ENCODE measurements around the gene CHPF2.

Gene CHPF2

GRCh38 chr7:151256410-151257045 is 24.2 kb downstream of the CHPF2 start:
- no peak overlapping the region for H3K4me3 ChIP-seq (ENCODE audit: low read depth, low read length)
- no peak for TF ChIP-seq CTCF (conservative IDR thresholded peaks at IDR 0.05; ENCODE audit: low read depth, low read length)
- no peak for DNase-seq (ENCODE audit: low read depth)

DNA sequence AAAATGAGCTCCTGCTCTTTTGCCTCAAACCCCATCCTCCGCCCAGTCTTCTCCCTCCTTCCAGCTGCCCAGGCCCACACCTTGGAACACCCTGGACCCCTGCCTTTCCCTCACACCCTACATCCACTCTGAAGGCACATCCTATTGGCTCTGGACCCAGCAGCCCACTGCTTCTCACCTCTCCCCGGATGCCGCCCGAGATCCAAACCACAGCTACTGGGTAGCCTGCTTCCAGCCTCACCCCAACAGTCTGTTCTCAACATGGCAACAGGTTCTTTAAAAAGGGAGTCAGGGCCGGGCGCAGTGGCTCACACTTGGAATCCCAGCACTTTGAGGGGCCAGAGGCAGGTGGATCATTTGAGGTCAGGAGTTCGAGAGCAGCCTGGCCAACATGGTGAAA is 25.7 kb downstream of the CHPF2 start:
- H3K4me3 ChIP-seq (ENCODE audit: low read depth, low read length): no peak overlapping the region
- TF ChIP-seq CTCF (conservative IDR thresholded peaks at IDR 0.05; ENCODE audit: low read depth, low read length): no peak
- DNase-seq (ENCODE audit: low read depth): no peak

DNA sequence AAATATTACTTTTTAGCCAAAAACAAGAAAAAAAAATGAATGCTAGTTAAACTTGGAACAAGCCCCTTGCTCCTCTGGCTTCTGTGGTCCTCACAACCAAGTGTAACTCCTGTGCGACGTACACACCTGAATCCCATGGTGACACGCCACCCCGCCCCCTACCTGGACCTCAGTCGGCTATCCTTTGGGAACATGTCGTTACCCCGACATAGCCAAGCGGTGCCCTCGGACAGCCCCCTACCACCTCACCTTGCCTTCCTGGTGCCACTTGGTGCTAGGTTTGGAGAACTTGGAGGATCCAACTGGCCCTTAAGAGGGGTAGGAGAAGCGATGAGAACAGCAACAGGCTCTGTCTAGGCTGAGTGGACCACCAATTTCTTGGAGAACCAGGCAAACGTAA is 28.2 kb downstream of the CHPF2 start:
- no peak for TF ChIP-seq CTCF (conservative IDR thresholded peaks at IDR 0.05; ENCODE audit: low read depth, low read length)
- no peak for DNase-seq (ENCODE audit: low read depth)

GRCh38 chr7:151260883-151261282 is 28.6 kb downstream of the CHPF2 start:
- no peak for TF ChIP-seq CTCF (conservative IDR thresholded peaks at IDR 0.05; ENCODE audit: low read depth, low read length)
- no peak for DNase-seq (ENCODE audit: low read depth)
- no peak overlapping the region for H3K4me3 ChIP-seq (ENCODE audit: low read depth, low read length)

More for the DNA sequence above, 28.2 kb downstream of the CHPF2 start:
- H3K4me3 ChIP-seq (ENCODE audit: low read depth, low read length): no peak overlapping the region

DNA sequence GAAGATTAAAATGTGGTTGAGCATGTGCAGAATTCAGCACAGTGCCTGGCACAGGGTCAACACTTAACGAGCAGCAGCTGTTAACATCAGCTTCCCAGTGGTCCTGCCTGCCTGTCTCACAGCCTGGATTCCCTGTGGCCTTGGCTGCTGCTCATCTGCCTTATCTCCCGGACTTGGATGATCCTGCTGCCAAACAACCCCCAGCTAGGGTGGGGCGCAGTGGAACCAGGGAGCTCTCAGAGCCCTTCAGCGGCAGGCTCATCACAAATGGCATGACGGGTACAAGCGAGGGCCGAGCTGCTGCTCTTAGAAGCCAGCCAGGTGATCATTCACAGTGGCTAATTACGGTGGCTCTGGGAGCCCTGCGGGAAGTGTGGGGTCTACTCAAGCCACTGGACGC is 29.2 kb downstream of the CHPF2 start:
- DNase-seq (ENCODE audit: low read depth): no peak
- TF ChIP-seq CTCF (conservative IDR thresholded peaks at IDR 0.05; ENCODE audit: low read depth, low read length): no peak
- H3K4me3 ChIP-seq (ENCODE audit: low read depth, low read length): no peak overlapping the region

- no peak for TF ChIP-seq CTCF (conservative IDR thresholded peaks at IDR 0.05; ENCODE audit: low read depth, low read length)
- no peak overlapping the region for H3K4me3 ChIP-seq (ENCODE audit: low read depth, low read length)
- no peak for DNase-seq (ENCODE audit: low read depth)
These were observed 32.3 kb downstream of the CHPF2 start for GRCh38 chr7:151264615-151265014.

DNA sequence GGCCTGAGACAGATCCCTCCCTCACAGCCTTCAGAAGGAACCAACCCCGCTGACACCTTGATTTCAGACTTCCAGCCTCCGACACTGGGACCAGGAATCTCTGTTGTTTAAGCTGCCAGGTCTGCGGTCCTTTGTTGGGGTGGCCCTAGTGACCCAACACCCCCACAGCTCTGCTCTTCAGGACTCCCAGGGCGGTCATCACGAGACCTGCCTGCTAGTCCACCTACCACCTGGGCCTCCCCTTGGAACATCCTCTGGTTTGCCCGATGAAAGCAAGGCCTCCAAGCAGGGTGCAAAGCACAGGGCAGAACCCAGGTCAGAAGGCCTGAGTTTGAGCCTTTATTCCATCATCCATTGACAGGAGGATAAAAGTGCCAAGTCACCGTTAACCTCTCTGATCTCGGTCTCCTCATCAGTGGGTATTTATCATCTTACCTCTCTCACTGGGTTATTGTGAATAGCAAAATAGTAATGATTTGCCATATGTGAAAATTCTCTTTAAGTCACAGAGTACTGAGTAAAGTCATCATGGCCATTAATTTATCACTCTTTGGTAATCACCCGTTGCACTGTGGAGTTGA is 33.2 kb downstream of the CHPF2 start:
- TF ChIP-seq CTCF (conservative IDR thresholded peaks at IDR 0.05; ENCODE audit: low read depth, low read length): no peak
- H3K4me3 ChIP-seq (ENCODE audit: low read depth, low read length): no peak overlapping the region
- no peak for DNase-seq (ENCODE audit: low read depth)
